GM23338 (cell line): ENCODE results near the gene SEMA4A. TPM values are rescaled to one million over a fixed set of nuclear protein-coding genes. Genes with fewer than 3 reads are reported as not detected.

ENCODE experiments used
- ATAC-seq: fragments of 200-7000 bp; cut with Tn5 transposase; 3 replicates; pipeline ENCODE4 v1.9.1; 2020
- DNase-seq: peaks from one replicate; pipeline ENCODE4 v3.0.0-alpha.2; 2015; ENCODE audit warnings: low spot score
- H2AFZ ChIP-seq: fragments of 200-600 bp; sonication (generic); 2 replicates; pipeline ENCODE4 v1.8.0; 2016; ENCODE audit warnings: antibody characterized with exemption, mild to moderate bottlenecking, moderate library complexity
- H3F3A ChIP-seq: fragments of 200-600 bp; sonication (generic); replicated peaks from 2 replicates; pipeline ENCODE4 v1.8.0; 2017; ENCODE audit warnings: antibody characterized with exemption, mixed run types, low read depth
- H3K27ac ChIP-seq: fragments of 200-600 bp; sonication (generic); 2 replicates; pipeline ENCODE4 v1.6.1; 2016; ENCODE audit warnings: low read depth
- H3K27me3 ChIP-seq: fragments of 200-600 bp; sonication (generic); 2 replicates; pipeline ENCODE4 v1.8.0; 2016; ENCODE audit warnings: mild to moderate bottlenecking, mixed run types, moderate library complexity; ENCODE audit not compliant: insufficient read depth
- H3K36me3 ChIP-seq: fragments of 200-600 bp; sonication (generic); 2 replicates; pipeline ENCODE4 v1.8.0; 2016; ENCODE audit warnings: mild to moderate bottlenecking; ENCODE audit not compliant: insufficient read depth
- H3K4me1 ChIP-seq: fragments of 200-600 bp; sonication (generic); 2 replicates; pipeline ENCODE4 v1.8.0; 2016; ENCODE audit warnings: mild to moderate bottlenecking, moderate library complexity; ENCODE audit not compliant: insufficient read depth
- H3K4me2 ChIP-seq: fragments of 200-600 bp; sonication (generic); 2 replicates; pipeline ENCODE4 v1.7.1; 2017; ENCODE audit warnings: mixed run types
- H3K4me3 ChIP-seq: fragments of 200-600 bp; sonication (generic); 2 replicates; pipeline ENCODE4 v1.6.1; 2016; ENCODE audit warnings: mixed run types
- H3K79me2 ChIP-seq: fragments of 200-600 bp; sonication (generic); replicated peaks from 2 replicates; pipeline ENCODE4 v1.8.0; 2017; ENCODE audit warnings: mild to moderate bottlenecking; ENCODE audit not compliant: insufficient read depth
- H3K9me2 ChIP-seq: fragments of 200-600 bp; sonication (generic); 2 replicates; pipeline ENCODE4 v1.8.0; 2017; ENCODE audit not compliant: insufficient read depth
- H4K20me1 ChIP-seq: fragments of 200-600 bp; sonication (generic); replicated peaks from 2 replicates; pipeline ENCODE4 v1.8.0; 2017; ENCODE audit warnings: mild to moderate bottlenecking; ENCODE audit not compliant: insufficient read depth
- H3K27ac Mint-ChIP-seq: 2 replicates; pipeline ENCODE4 v1.8.0; 2020; ENCODE audit warnings: inconsistent platforms, mild to moderate bottlenecking, moderate library complexity, mixed read lengths
- H3K27me3 Mint-ChIP-seq: 3 replicates; pipeline ENCODE4 v1.8.0; 2022; ENCODE audit warnings: low read depth, mild to moderate bottlenecking, moderate library complexity, mixed read lengths, inconsistent platforms; ENCODE audit not compliant: insufficient read depth, poor library complexity
- H3K36me3 Mint-ChIP-seq: 3 replicates; pipeline ENCODE4 v1.8.0; 2021; ENCODE audit warnings: low read depth, mild to moderate bottlenecking, inconsistent platforms, moderate library complexity, mixed read lengths
- H3K4me1 Mint-ChIP-seq: 3 replicates; pipeline ENCODE4 v1.8.0; 2020; ENCODE audit warnings: mild to moderate bottlenecking, inconsistent platforms, mixed read lengths
- H3K4me3 Mint-ChIP-seq: 3 replicates; pipeline ENCODE4 v1.8.0; 2021; ENCODE audit warnings: moderate library complexity, mild to moderate bottlenecking, inconsistent platforms, mixed read lengths
- H3K9me3 Mint-ChIP-seq: 3 replicates; pipeline ENCODE4 v1.8.0; 2020; ENCODE audit warnings: moderate library complexity, mild to moderate bottlenecking, inconsistent platforms, mixed read lengths
- CREB1 ChIP-seq: fragments of 250-450 bp; sonication (Bioruptor Pico); IDR thresholded peaks from 2 replicates; pipeline ENCODE4 v1.5.0; 2020; ENCODE audit warnings: low read depth, mild to moderate bottlenecking, moderate library complexity
- ETS1 ChIP-seq: IDR thresholded peaks from 2 replicates; pipeline ENCODE4 v1.6.1; 2016; ENCODE audit warnings: antibody characterized with exemption
- EZH2 ChIP-seq: fragments of 200-600 bp; sonication (generic); IDR thresholded peaks from one replicate; pipeline ENCODE4 v1.8.0; 2017; ENCODE audit warnings: antibody characterized with exemption, mild to moderate bottlenecking, low read depth; ENCODE audit not compliant: unreplicated experiment
- EZH2phosphoT487 ChIP-seq: fragments of 200-600 bp; sonication (generic); IDR thresholded peaks from one replicate; pipeline ENCODE4 v1.8.1; 2018; ENCODE audit warnings: antibody characterized with exemption; ENCODE audit not compliant: unreplicated experiment
- JUNB ChIP-seq: IDR thresholded peaks from one replicate; pipeline ENCODE4 v1.6.1; 2016; ENCODE audit warnings: antibody characterized with exemption; ENCODE audit not compliant: unreplicated experiment
- POLR2AphosphoS5 ChIP-seq: IDR thresholded peaks from 2 replicates; pipeline ENCODE4 v1.6.1; 2016; ENCODE audit warnings: antibody characterized with exemption, low read depth
- ZNF331 ChIP-seq: fragments of 250-450 bp; sonication (Bioruptor Pico); IDR thresholded peaks from 2 replicates; pipeline ENCODE4 v1.5.0; 2020; ENCODE audit warnings: low read depth, mild to moderate bottlenecking, moderate library complexity
- polyA plus RNA-seq: library from polyadenylated mRNA; unstranded; fragments of >200 nt; fragmentation: Nextera tagmentation; extraction: Ambion mirVana; gene quantifications from 2 replicates; pipeline ENCODE4 v1.2.1, GENCODE V29; 2016
- total RNA-seq: library from RNA; depleted of rRNA; stranded (reverse); fragments of >200 nt; shearing (Covaris generic); gene quantifications from 2 replicates; pipeline ENCODE4 v1.2.3, GENCODE V29; 2014
- TF ChIP-seq, protein P1 (sequence below): IDR thresholded peaks from one replicate; pipeline ENCODE4 v1.6.1; 2018; ENCODE audit warnings: antibody characterized with exemption; ENCODE audit not compliant: unreplicated experiment
- TF ChIP-seq, protein P2 (sequence below), 2 experiments: fragments of 200-600 bp in 1 of 2; sonication (generic) in 1 of 2; conservative IDR thresholded peaks; 2 replicates each; pipeline versions ENCODE4 v1.5.1 to v1.6.1; 2016 to 2017; ENCODE audit warnings: antibody characterized with exemption in 2 of 2, low read depth in 2 of 2, mild to moderate bottlenecking in 2 of 2, moderate library complexity in 1 of 2

The SEMA4A gene
- total and polyA plus RNA-seq, 2 experiments from 2014 or later = 5.5 to 20.2 TPM

GRCh38 chr1:156155756-156156510 is 2.5 kb downstream of the SEMA4A start (continued):
- TF ChIP-seq CREB1 (CRISPR knock-in tag) = no peak
- no peak for TF ChIP-seq POLR2AphosphoS5
- no peak for TF ChIP-seq EZH2phosphoT487
- no peak for TF ChIP-seq ETS1
- TF ChIP-seq, protein P1, sequence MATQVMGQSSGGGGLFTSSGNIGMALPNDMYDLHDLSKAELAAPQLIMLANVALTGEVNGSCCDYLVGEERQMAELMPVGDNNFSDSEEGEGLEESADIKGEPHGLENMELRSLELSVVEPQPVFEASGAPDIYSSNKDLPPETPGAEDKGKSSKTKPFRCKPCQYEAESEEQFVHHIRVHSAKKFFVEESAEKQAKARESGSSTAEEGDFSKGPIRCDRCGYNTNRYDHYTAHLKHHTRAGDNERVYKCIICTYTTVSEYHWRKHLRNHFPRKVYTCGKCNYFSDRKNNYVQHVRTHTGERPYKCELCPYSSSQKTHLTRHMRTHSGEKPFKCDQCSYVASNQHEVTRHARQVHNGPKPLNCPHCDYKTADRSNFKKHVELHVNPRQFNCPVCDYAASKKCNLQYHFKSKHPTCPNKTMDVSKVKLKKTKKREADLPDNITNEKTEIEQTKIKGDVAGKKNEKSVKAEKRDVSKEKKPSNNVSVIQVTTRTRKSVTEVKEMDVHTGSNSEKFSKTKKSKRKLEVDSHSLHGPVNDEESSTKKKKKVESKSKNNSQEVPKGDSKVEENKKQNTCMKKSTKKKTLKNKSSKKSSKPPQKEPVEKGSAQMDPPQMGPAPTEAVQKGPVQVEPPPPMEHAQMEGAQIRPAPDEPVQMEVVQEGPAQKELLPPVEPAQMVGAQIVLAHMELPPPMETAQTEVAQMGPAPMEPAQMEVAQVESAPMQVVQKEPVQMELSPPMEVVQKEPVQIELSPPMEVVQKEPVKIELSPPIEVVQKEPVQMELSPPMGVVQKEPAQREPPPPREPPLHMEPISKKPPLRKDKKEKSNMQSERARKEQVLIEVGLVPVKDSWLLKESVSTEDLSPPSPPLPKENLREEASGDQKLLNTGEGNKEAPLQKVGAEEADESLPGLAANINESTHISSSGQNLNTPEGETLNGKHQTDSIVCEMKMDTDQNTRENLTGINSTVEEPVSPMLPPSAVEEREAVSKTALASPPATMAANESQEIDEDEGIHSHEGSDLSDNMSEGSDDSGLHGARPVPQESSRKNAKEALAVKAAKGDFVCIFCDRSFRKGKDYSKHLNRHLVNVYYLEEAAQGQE = no peak
- no peak for TF ChIP-seq JUNB
- TF ChIP-seq, protein P2, sequence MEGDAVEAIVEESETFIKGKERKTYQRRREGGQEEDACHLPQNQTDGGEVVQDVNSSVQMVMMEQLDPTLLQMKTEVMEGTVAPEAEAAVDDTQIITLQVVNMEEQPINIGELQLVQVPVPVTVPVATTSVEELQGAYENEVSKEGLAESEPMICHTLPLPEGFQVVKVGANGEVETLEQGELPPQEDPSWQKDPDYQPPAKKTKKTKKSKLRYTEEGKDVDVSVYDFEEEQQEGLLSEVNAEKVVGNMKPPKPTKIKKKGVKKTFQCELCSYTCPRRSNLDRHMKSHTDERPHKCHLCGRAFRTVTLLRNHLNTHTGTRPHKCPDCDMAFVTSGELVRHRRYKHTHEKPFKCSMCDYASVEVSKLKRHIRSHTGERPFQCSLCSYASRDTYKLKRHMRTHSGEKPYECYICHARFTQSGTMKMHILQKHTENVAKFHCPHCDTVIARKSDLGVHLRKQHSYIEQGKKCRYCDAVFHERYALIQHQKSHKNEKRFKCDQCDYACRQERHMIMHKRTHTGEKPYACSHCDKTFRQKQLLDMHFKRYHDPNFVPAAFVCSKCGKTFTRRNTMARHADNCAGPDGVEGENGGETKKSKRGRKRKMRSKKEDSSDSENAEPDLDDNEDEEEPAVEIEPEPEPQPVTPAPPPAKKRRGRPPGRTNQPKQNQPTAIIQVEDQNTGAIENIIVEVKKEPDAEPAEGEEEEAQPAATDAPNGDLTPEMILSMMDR (conservative IDR thresholded peaks at IDR 0.05; ENCODE audit: low read depth in 2 of 2) = no peak
- TF ChIP-seq ZNF331 = no peak

DNA sequence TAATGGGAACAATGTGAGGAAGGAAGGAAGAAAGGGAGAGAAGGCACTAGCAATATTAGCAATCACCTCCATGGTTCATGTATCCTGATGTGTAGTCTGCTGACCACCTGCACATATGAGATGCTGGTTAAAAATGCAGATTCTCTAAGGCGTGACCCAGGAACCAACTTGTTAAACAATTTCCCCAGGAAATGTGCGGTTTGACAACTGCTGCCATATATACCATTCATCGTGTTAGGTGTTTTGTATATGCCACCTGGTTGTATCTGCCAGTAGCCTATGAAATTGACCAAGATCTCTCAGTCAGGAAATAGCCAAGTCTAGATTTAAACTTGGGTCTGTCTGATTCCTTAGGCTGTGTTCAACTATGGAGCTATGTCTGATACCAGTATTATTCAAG is 4.1 kb downstream of the SEMA4A start:
- H3K4me1 ChIP-seq = peaks cover 37% of the 10 kb centered on the region
- no peak overlapping the region for H3K4me2 ChIP-seq

More for the DNA sequence above, 4.1 kb downstream of the SEMA4A start:
- Histone ChIP-seq H3K27me3 (no peaks in the 10 kb centered on the region), H3K4me3 (no peak overlapping the region), H2AFZ (no peak overlapping the region), H3K79me2 (no peaks in the 10 kb centered on the region), H3K9me2 (no peaks in the 10 kb centered on the region), H4K20me1 (no peaks in the 10 kb centered on the region), H3K27ac (no peak overlapping the region), H3K36me3 (no peaks in the 10 kb centered on the region), H3F3A (peaks cover 4% of the 10 kb centered on the region; the same call in 1 of the 2 replicates)
- no peaks in the 10 kb centered on the region for H3K36me3 Mint-ChIP-seq
- no peak for ATAC-seq
- no peak overlapping the region for H3K4me3 Mint-ChIP-seq
- H3K4me1 Mint-ChIP-seq = peaks cover 41% of the 10 kb centered on the region
- no peak for DNase-seq
- TF ChIP-seq EZH2phosphoT487 = no peak
- TF ChIP-seq, protein P2 (conservative IDR thresholded peaks at IDR 0.05; ENCODE audit: low read depth in 2 of 2) = no peak
- TF ChIP-seq EZH2 = no peak
- peaks cover 12% of the 10 kb centered on the region for H3K27me3 Mint-ChIP-seq
- H3K9me3 Mint-ChIP-seq = no peaks in the 10 kb centered on the region
- no peak overlapping the region for H3K27ac Mint-ChIP-seq
